RWPE2 (cell line): ENCODE data around the gene XIST.
"Not testable (repeated sequence)": the region's sequence is repeated elsewhere in the genome, so short reads cannot be mapped to it uniquely, and the experiment has no call there.

Source experiments
- ATAC-seq: fragments of 200-7000 bp; cut with Tn5 transposase; 3 replicates; pipeline ENCODE4 v1.9.1; 2021; ENCODE audit warnings: low read depth
- DNase-seq: peaks from one replicate; pipeline ENCODE4 v3.0.0-alpha.2; 2020; ENCODE audit warnings: low spot score
- H3K27ac ChIP-seq: fragments of 450-650 bp; 2 replicates; pipeline ENCODE4 v1.5.1; 2017; ENCODE audit warnings: mild to moderate bottlenecking; ENCODE audit not compliant: poor library complexity, severe bottlenecking
- H3K27me3 ChIP-seq: fragments of 250-450 bp; sonication (Bioruptor Pico); 2 replicates; pipeline ENCODE4 v1.5.1; 2021; ENCODE audit warnings: mild to moderate bottlenecking, moderate library complexity; ENCODE audit not compliant: insufficient read depth, poor library complexity, severe bottlenecking
- H3K36me3 ChIP-seq: fragments of 250-450 bp; sonication (Bioruptor Pico); 2 replicates; pipeline ENCODE4 v1.5.1; 2020; ENCODE audit warnings: low read depth, mild to moderate bottlenecking, moderate library complexity
- H3K4me1 ChIP-seq: fragments of 250-450 bp; sonication (Bioruptor Pico); 2 replicates; pipeline ENCODE4 v1.5.1; 2021; ENCODE audit warnings: mild to moderate bottlenecking, moderate library complexity; ENCODE audit not compliant: insufficient read depth, poor library complexity, severe bottlenecking
- H3K4me3 ChIP-seq: fragments of 250-450 bp; sonication (Bioruptor Pico); 2 replicates; pipeline ENCODE4 v1.5.1; 2021; ENCODE audit warnings: mild to moderate bottlenecking, moderate library complexity; ENCODE audit not compliant: severe bottlenecking
- H3K9me3 ChIP-seq: fragments of 250-450 bp; sonication (Bioruptor Pico); 2 replicates; pipeline ENCODE4 v1.5.1; 2021; ENCODE audit warnings: mild to moderate bottlenecking, moderate library complexity; ENCODE audit not compliant: severe bottlenecking
- CTCF ChIP-seq: fragments of 450-650 bp; IDR thresholded peaks from one replicate; pipeline ENCODE4 v1.5.1; 2017; ENCODE audit warnings: mild to moderate bottlenecking, moderate library complexity; ENCODE audit not compliant: poor library complexity, severe bottlenecking

XIST gene

GRCh38 chrX:73812256-73812655 is 40.3 kb downstream of the XIST start:
- DNase-seq (no peak), ATAC-seq (no peak)
- Histone ChIP-seq H3K27me3 (no peaks in the 10 kb centered on the region), H3K9me3 (no peaks in the 10 kb centered on the region), H3K27ac (no peak overlapping the region), H3K4me1 (no peaks in the 10 kb centered on the region), H3K36me3 (no peaks in the 10 kb centered on the region), H3K4me3 (no peak overlapping the region)
- no peak for TF ChIP-seq CTCF

GRCh38 chrX:73804109-73804508 is 48.4 kb downstream of the XIST start:
- not testable (repeated sequence) for H3K4me3 ChIP-seq, DNase-seq, H3K27ac ChIP-seq, ATAC-seq, H3K4me1 ChIP-seq, H3K27me3 ChIP-seq, H3K36me3 ChIP-seq, H3K9me3 ChIP-seq

GRCh38 chrX:73799888-73800287 is 52.6 kb downstream of the XIST start:
- ATAC-seq (no peak), DNase-seq (no peak)
- Histone ChIP-seq H3K4me3 (no peak overlapping the region), H3K4me1 (no peaks in the 10 kb centered on the region), H3K27me3 (no peaks in the 10 kb centered on the region), H3K36me3 (no peaks in the 10 kb centered on the region), H3K9me3 (no peaks in the 10 kb centered on the region), H3K27ac (no peak overlapping the region)
- TF ChIP-seq CTCF: no peak

GRCh38 chrX:73792511-73792910 is 60.0 kb downstream of the XIST start:
- not testable (repeated sequence) for H3K27me3 ChIP-seq, H3K36me3 ChIP-seq, DNase-seq, H3K27ac ChIP-seq, H3K4me1 ChIP-seq, H3K9me3 ChIP-seq, H3K4me3 ChIP-seq, ATAC-seq

- Histone ChIP-seq H3K4me3 (no peak overlapping the region), H3K4me1 (no peaks in the 10 kb centered on the region), H3K36me3 (no peaks in the 10 kb centered on the region), H3K27me3 (no peaks in the 10 kb centered on the region), H3K9me3 (no peaks in the 10 kb centered on the region), H3K27ac (no peak overlapping the region)
- no peak for ATAC-seq
- no peak for DNase-seq
- no peak for TF ChIP-seq CTCF
These were observed 67.0 kb downstream of the XIST start for GRCh38 chrX:73785493-73785892.
